ENCODE data around the gene DKK1. TPM values are rescaled to one million over a fixed set of nuclear protein-coding genes. Genes with fewer than 3 reads are reported as not detected.

The DKK1 gene
- total and polyA plus RNA-seq, 2 of the 4 experiments (the other 2 are of a cell fraction): 97.6 to 116 TPM

GRCh38 chr10:52353960-52354394 lies 39.9 kb downstream of the DKK1 start:
- H2BK120ac ChIP-seq (ENCODE audit: low read depth, low read length): no peak overlapping the region
- H3K9ac ChIP-seq (ENCODE audit: low read depth, low read length): no peak overlapping the region
- in situ Hi-C loops (cut with MboI; ENCODE audit: low sequenced_read_pairs): no loop called here
- ATAC-seq (ENCODE audit: low read depth) (peak; percentile 70), DNase-seq (peak; percentile 73)
- H3K27ac ChIP-seq (ENCODE audit: insufficient read depth, low read length): no peak overlapping the region
- H3K4me1 ChIP-seq (ENCODE audit: control insufficient read depth, insufficient read depth, low read length): peaks cover 4% of the 10 kb centered on the region; the same call in 1 of the 2 replicates
- no peak overlapping the region for H3K14ac ChIP-seq (replicated peaks; ENCODE audit: low read depth, low read length)
- H4K91ac ChIP-seq (ENCODE audit: insufficient read depth, low read depth, low read length): no peak overlapping the region
- H3K56ac ChIP-seq (ENCODE audit: extremely low read depth, insufficient read depth, low read length): no peak overlapping the region
- H4K5ac ChIP-seq (ENCODE audit: low read depth, low read length): no peak overlapping the region; the same call in 1 of the 2 replicates
- no peaks in the 10 kb centered on the region for H3K9me1 ChIP-seq (ENCODE audit: insufficient read depth, low read length)
- H3K27me3 ChIP-seq (ENCODE audit: control insufficient read depth, insufficient read depth, low read length): no peaks in the 10 kb centered on the region
- no peak overlapping the region for H3K4ac ChIP-seq (ENCODE audit: low read depth, low read length)
- no peak overlapping the region for H3K4me3 ChIP-seq (ENCODE audit: insufficient read depth, low read depth, low read length)
- ChIA-PET CTCF (no interaction called here), POLR2A (ENCODE audit: unreplicated experiment) (no interaction called here)
- H2AK5ac ChIP-seq (ENCODE audit: low read depth, low read length): no peak overlapping the region
- TF ChIP-seq CEBPB (IDR thresholded peaks at IDR 0.05; ENCODE audit: low read depth, low read length): peak; percentile 80
- no peak for TF ChIP-seq BHLHE40 (IDR thresholded peaks at IDR 0.05; ENCODE audit: low read depth, low read length)
- no peaks in the 10 kb centered on the region for H3K79me1 ChIP-seq (ENCODE audit: low read depth in 1 of 2, low read length in 2 of 2)
- peak overlapping the region; percentile 55 for H2BK5ac ChIP-seq (ENCODE audit: low read depth, low read length, poor library complexity, severe bottlenecking)
- H2BK20ac ChIP-seq (ENCODE audit: low read depth, low read length): no peak overlapping the region
- no peaks in the 10 kb centered on the region for H3K9me3 ChIP-seq (ENCODE audit: control insufficient read depth, insufficient read depth, low read length)
- no peak overlapping the region for H3K23ac ChIP-seq (ENCODE audit: low read depth, low read length)
- no peak overlapping the region for H2BK15ac ChIP-seq (ENCODE audit: low read depth, low read length)
- no peaks in the 10 kb centered on the region for H4K20me1 ChIP-seq (ENCODE audit: insufficient read depth, low read length)
- peak overlapping the region; percentile 2; the same call in 1 of the 2 replicates for H3K4me2 ChIP-seq (ENCODE audit: low read depth, low read length)
- no TSS peak for BruUV-seq (replicated peaks)
- H3K18ac ChIP-seq (ENCODE audit: low read depth, low read length): no peak overlapping the region
- no CpG with 5 or more reads among the region's 1 CpG for WGBS, 2 experiments (ENCODE audit: extremely low coverage in 2 of 2, insufficient read length in 1 of 2)
- intact Hi-C loops (cut with micrococcal nuclease): no loop called here
- dilution Hi-C loops (cut with HindIII; ENCODE audit: low sequenced_read_pairs, unreplicated experiment): no loop called here
- H2AFZ ChIP-seq (replicated peaks; ENCODE audit: low read length, poor library complexity): no peak overlapping the region
- no peak overlapping the region for H2AK9ac ChIP-seq (replicated peaks; ENCODE audit: low read depth, low read length, poor library complexity)
- H4K8ac ChIP-seq (ENCODE audit: low read depth in 2 of 2, low read length in 2 of 2): no peak overlapping the region
- no peaks in the 10 kb centered on the region for H3K36me3 ChIP-seq (ENCODE audit: control insufficient read depth, insufficient read depth, low read length)

Data from IMR-90 (cell line).